Measurements from ENCODE around the gene DMD. TPM values are rescaled to one million over a fixed set of nuclear protein-coding genes. Genes with fewer than 3 reads are reported as not detected.

The DMD gene
- total RNA-seq, 1 experiment from 2014 or later, result 19.3 TPM

DNA sequence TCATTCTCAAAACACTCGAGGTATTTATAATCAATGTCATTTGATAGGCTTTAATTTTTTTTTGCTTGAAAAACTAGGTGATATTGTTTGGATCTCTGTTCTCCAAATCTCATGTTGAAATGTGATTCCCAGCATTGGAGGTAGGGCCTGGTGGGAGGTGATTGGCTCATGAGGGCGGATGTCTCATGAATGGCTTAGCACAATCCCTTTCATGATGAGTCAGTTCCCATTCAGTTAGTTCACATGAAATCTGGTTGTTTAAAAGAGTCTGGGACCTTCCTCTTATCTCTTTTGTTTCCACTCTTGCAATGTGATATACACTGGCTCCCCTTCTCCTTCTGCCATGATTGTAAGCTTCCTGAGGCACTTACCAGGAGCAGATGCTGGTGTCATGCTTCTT is 638.7 kb downstream of the DMD start:
- ChIA-PET CTCF (no interaction called here), POLR2A (interaction anchor here (0.6 kb wide), 1 partner anchor 517 kb away, joined by 3 read pairs; no protein-coding TSS in a partner anchor)
- H3K27me3 Mint-ChIP-seq (ENCODE audit: insufficient read depth, unreplicated experiment), result no peaks in the 10 kb centered on the region
- intact Hi-C loops (cut with micrococcal nuclease), result no loop called here
- TF ChIP-seq, protein P1, sequence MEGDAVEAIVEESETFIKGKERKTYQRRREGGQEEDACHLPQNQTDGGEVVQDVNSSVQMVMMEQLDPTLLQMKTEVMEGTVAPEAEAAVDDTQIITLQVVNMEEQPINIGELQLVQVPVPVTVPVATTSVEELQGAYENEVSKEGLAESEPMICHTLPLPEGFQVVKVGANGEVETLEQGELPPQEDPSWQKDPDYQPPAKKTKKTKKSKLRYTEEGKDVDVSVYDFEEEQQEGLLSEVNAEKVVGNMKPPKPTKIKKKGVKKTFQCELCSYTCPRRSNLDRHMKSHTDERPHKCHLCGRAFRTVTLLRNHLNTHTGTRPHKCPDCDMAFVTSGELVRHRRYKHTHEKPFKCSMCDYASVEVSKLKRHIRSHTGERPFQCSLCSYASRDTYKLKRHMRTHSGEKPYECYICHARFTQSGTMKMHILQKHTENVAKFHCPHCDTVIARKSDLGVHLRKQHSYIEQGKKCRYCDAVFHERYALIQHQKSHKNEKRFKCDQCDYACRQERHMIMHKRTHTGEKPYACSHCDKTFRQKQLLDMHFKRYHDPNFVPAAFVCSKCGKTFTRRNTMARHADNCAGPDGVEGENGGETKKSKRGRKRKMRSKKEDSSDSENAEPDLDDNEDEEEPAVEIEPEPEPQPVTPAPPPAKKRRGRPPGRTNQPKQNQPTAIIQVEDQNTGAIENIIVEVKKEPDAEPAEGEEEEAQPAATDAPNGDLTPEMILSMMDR (IDR thresholded peaks at IDR 0.05; ENCODE audit: unreplicated experiment), result no peak
- no peak overlapping the region for H3K27ac Mint-ChIP-seq (ENCODE audit: low read depth, unreplicated experiment)
- peak; percentile 6 for DNase-seq (ENCODE audit: unreplicated experiment)
- BruUV-seq (replicated peaks), result no TSS peak
- H3K4me1 Mint-ChIP-seq (ENCODE audit: insufficient read depth, unreplicated experiment), result no peaks in the 10 kb centered on the region
- H3K36me3 Mint-ChIP-seq (ENCODE audit: insufficient read depth, unreplicated experiment), result no peaks in the 10 kb centered on the region
- H3K9me3 Mint-ChIP-seq (ENCODE audit: unreplicated experiment), result no peaks in the 10 kb centered on the region
- H3K4me3 Mint-ChIP-seq (ENCODE audit: unreplicated experiment), result no peak overlapping the region

DNA sequence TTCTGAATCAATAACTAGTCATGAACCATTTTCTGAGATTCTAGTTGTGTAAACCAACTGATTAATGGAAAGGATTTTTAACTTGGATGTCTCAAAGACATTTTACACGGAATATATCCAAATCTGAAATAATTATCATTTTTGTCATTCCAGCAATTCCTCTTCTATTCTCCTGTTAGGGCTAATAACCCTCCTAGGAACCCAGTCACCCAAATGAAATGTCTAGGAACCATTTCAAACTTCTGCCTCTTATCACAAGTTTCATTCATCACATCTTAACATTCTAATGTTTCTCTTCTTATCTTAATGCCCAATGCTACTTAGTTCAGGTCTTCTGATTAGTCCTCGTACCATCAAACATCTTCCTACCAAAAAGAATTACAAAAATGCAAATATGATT is 639.8 kb downstream of the DMD start:
- no TSS peak for BruUV-seq (replicated peaks)

DNA sequence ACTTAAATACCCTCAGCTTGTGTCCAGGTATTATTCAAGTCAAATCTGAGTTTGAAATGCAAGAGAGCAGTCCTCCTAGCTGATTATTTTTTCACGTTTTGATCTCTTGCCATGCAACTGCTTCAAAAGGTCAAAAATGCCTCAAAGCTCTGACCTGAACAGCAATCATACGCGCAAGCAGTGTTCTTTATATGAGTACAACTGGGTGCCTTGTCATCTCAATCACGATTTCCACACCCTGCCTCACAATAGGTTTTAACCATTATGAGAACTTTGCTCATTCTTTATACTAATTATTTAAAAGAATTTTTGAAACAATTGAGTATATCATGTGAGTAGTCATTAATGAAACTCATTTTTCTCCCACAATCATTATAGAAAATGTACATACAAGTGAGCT is 649.1 kb downstream of the DMD start:
- Mint-ChIP-seq H3K4me3 (ENCODE audit: unreplicated experiment) (no peak overlapping the region), H3K27me3 (ENCODE audit: insufficient read depth, unreplicated experiment) (peaks cover 21% of the 10 kb centered on the region), H3K9me3 (ENCODE audit: unreplicated experiment) (no peaks in the 10 kb centered on the region), H3K4me1 (ENCODE audit: insufficient read depth, unreplicated experiment) (no peaks in the 10 kb centered on the region), H3K36me3 (ENCODE audit: insufficient read depth, unreplicated experiment) (no peaks in the 10 kb centered on the region), H3K27ac (ENCODE audit: low read depth, unreplicated experiment) (no peak overlapping the region)
- BruUV-seq (replicated peaks), result no TSS peak
- no peak for DNase-seq (ENCODE audit: unreplicated experiment)
- TF ChIP-seq, protein P1 (IDR thresholded peaks at IDR 0.05; ENCODE audit: unreplicated experiment), result no peak
- POLR2A ChIA-PET, result no interaction called here
- intact Hi-C loops (cut with micrococcal nuclease), result no loop called here
- CTCF ChIA-PET, result no interaction called here

More for the DNA sequence above, 639.8 kb downstream of the DMD start:
- TF ChIP-seq, protein P1 (IDR thresholded peaks at IDR 0.05; ENCODE audit: unreplicated experiment), result no peak
- intact Hi-C loops (cut with micrococcal nuclease), result no loop called here
- ChIA-PET POLR2A (no interaction called here), CTCF (no interaction called here)
- DNase-seq (ENCODE audit: unreplicated experiment), result no peak
- Mint-ChIP-seq H3K4me1 (ENCODE audit: insufficient read depth, unreplicated experiment) (no peaks in the 10 kb centered on the region), H3K27ac (ENCODE audit: low read depth, unreplicated experiment) (no peak overlapping the region), H3K27me3 (ENCODE audit: insufficient read depth, unreplicated experiment) (peaks cover 5% of the 10 kb centered on the region), H3K4me3 (ENCODE audit: unreplicated experiment) (no peak overlapping the region), H3K36me3 (ENCODE audit: insufficient read depth, unreplicated experiment) (no peaks in the 10 kb centered on the region), H3K9me3 (ENCODE audit: unreplicated experiment) (no peaks in the 10 kb centered on the region)

DNA sequence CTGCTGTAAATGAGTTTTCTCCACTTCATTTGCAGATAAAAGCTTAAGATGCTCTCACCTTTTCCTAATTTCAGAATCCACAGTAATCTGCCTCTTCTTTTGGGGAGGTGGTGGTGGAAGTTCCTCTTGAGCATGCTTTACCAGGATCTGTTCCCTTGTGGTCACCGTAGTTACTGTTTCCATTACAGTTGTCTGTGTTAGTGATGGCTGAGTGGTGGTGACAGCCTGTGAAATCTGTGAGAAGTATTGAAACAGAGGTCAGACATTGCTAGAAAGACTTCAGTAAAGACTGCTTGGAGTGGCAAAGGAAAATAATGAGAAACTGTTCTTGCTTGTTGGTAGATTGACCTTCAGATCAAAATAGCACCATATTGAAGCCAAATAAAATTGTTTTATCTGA is 666.2 kb downstream of the DMD start:
- ChIA-PET POLR2A (no interaction called here), CTCF (interaction anchor here (0.6 kb wide), 1 partner anchor 94 kb away, joined by 3 read pairs; no protein-coding TSS in a partner anchor)
- intact Hi-C loops (cut with micrococcal nuclease), result no loop called here
- TF ChIP-seq, protein P1 (IDR thresholded peaks at IDR 0.05; ENCODE audit: unreplicated experiment), result no peak
- H3K4me3 Mint-ChIP-seq (ENCODE audit: unreplicated experiment), result no peak overlapping the region
- H3K36me3 Mint-ChIP-seq (ENCODE audit: insufficient read depth, unreplicated experiment), result no peaks in the 10 kb centered on the region
- H3K27ac Mint-ChIP-seq (ENCODE audit: low read depth, unreplicated experiment), result no peak overlapping the region
- H3K9me3 Mint-ChIP-seq (ENCODE audit: unreplicated experiment), result no peaks in the 10 kb centered on the region
- no TSS peak for BruUV-seq (replicated peaks)
- no peak for DNase-seq (ENCODE audit: unreplicated experiment)
- no peaks in the 10 kb centered on the region for H3K4me1 Mint-ChIP-seq (ENCODE audit: insufficient read depth, unreplicated experiment)
- no peaks in the 10 kb centered on the region for H3K27me3 Mint-ChIP-seq (ENCODE audit: insufficient read depth, unreplicated experiment)

Data from MCF 10A (cell line).